Amniotic stem cell (primary cell): ENCODE results near the gene CDH24.

Experiments used
- DNase-seq: peaks from one replicate; lab custom pipeline; 2025; lab: John Stamatoyannopoulos, UW

CDH24 gene

GRCh38 chr14:23066368-23066767 is 9.0 kb upstream of the CDH24 start:
- DNase-seq: no peak

- DNase-seq: no peak
These were observed 6.3 kb upstream of the CDH24 start for GRCh38 chr14:23063601-23064000.

- DNase-seq: no peak
These were observed 4.7 kb upstream of the CDH24 start for GRCh38 chr14:23062002-23062401.

GRCh38 chr14:23060536-23061260 is 3.4 kb upstream of the CDH24 start:
- no peak for DNase-seq

GRCh38 chr14:23058654-23059504 is 1.6 kb upstream of the CDH24 start:
- DNase-seq: no peak

GRCh38 chr14:23057757-23058653 is 685 bp upstream of the CDH24 start:
- DNase-seq: no peak

- DNase-seq: no peak
These were observed 970 bp downstream of the CDH24 start for GRCh38 chr14:23056145-23056955.

GRCh38 chr14:23055621-23056144 is 1.6 kb downstream of the CDH24 start:
- DNase-seq: no peak

- no peak for DNase-seq
These were observed 2.2 kb downstream of the CDH24 start for GRCh38 chr14:23055147-23055550.

GRCh38 chr14:23054000-23054811 is 3.1 kb downstream of the CDH24 start:
- DNase-seq: no peak

GRCh38 chr14:23053426-23053825 is 3.9 kb downstream of the CDH24 start:
- no peak for DNase-seq

- no peak for DNase-seq
These were observed 4.6 kb downstream of the CDH24 start for GRCh38 chr14:23052671-23053070.

- no peak for DNase-seq
These were observed 5.1 kb downstream of the CDH24 start for GRCh38 chr14:23052182-23052623.

GRCh38 chr14:23051141-23052057 is 5.9 kb downstream of the CDH24 start:
- DNase-seq: no peak

GRCh38 chr14:23049011-23049410 is 8.3 kb downstream of the CDH24 start:
- no peak for DNase-seq

GRCh38 chr14:23047751-23048693 is 9.3 kb downstream of the CDH24 start:
- no peak for DNase-seq

GRCh38 chr14:23047034-23047634 is 10.2 kb downstream of the CDH24 start:
- no peak for DNase-seq
